ENCODE results near the gene COP1.

Gene COP1

GRCh38 chr1:176216031-176216430 lies 8.9 kb upstream of the COP1 start:
- H2BK12ac ChIP-seq (ENCODE audit: low read length): no peak overlapping the region
- peaks cover 7% of the 10 kb centered on the region for H3K79me1 ChIP-seq (ENCODE audit: low read length)
- H3K9ac ChIP-seq (ENCODE audit: low read length): no peak overlapping the region
- no peaks in the 10 kb centered on the region for H3K79me2 ChIP-seq (ENCODE audit: control insufficient read depth, insufficient read depth, low read length, poor library complexity)
- no peaks in the 10 kb centered on the region for H3K9me3 ChIP-seq (ENCODE audit: insufficient read depth, low read depth, low read length)
- H3K23ac ChIP-seq (ENCODE audit: low read length): no peak overlapping the region
- H2AK5ac ChIP-seq (ENCODE audit: low read length): no peak overlapping the region
- H3K27me3 ChIP-seq (ENCODE audit: insufficient read depth, low read length): no peaks in the 10 kb centered on the region
- peaks cover 4 to 6% of the 10 kb centered on the region in 2 experiments for H3K4me1 ChIP-seq (ENCODE audit: control insufficient read depth in 1 of 2, insufficient read depth in 2 of 2, low read length in 2 of 2)
- no peak overlapping the region for H3K14ac ChIP-seq (ENCODE audit: low read length)
- no peak overlapping the region for H2BK120ac ChIP-seq (ENCODE audit: insufficient read depth, low read length, poor library complexity)
- H3K27ac ChIP-seq (ENCODE audit: low read depth, low read length): no peak overlapping the region
- no peak overlapping the region for H4K91ac ChIP-seq (ENCODE audit: low read depth, low read length)
- no peak for DNase-seq
- H2BK5ac ChIP-seq (ENCODE audit: low read depth, low read length, poor library complexity): no peak overlapping the region
- H3K4ac ChIP-seq (ENCODE audit: low read depth, low read length): no peak overlapping the region
- H2AFZ ChIP-seq (ENCODE audit: insufficient read depth, low read length, poor library complexity): no peak overlapping the region
- H4K12ac ChIP-seq (ENCODE audit: low read depth, low read length): no peak overlapping the region
- H3K4me2 ChIP-seq (ENCODE audit: low read length): no peak overlapping the region
- H3K4me3 ChIP-seq (ENCODE audit: low read depth, low read length): no peak overlapping the region
- H3K36me3 ChIP-seq (ENCODE audit: control insufficient read depth in 1 of 2, insufficient read depth in 2 of 2, low read length in 2 of 2): no peaks in the 10 kb centered on the region
- no peak overlapping the region for H3K18ac ChIP-seq (ENCODE audit: low read length)
- no peak overlapping the region for H4K8ac ChIP-seq (ENCODE audit: low read depth, low read length)
- WGBS (ENCODE audit: extremely low coverage, insufficient coverage, insufficient read length): no CpG with 5 or more reads among the region's 1 CpG

GRCh38 chr1:176211396-176212165 lies 4.5 kb upstream of the COP1 start:
- Histone ChIP-seq H3K18ac (ENCODE audit: low read length) (no peak overlapping the region), H3K27me3 (ENCODE audit: insufficient read depth, low read length) (no peaks in the 10 kb centered on the region), H2AK5ac (ENCODE audit: low read length) (no peak overlapping the region), H3K9ac (ENCODE audit: low read length) (no peak overlapping the region), H2BK5ac (ENCODE audit: low read depth, low read length, poor library complexity) (peak overlapping the region; percentile 82), H3K4me2 (ENCODE audit: low read length) (no peak overlapping the region), H3K36me3 (ENCODE audit: control insufficient read depth in 1 of 2, insufficient read depth in 2 of 2, low read length in 2 of 2) (no peaks in the 10 kb centered on the region), H2BK12ac (ENCODE audit: low read length) (no peak overlapping the region), H4K8ac (ENCODE audit: low read depth, low read length) (no peak overlapping the region), H2BK120ac (ENCODE audit: insufficient read depth, low read length, poor library complexity) (no peak overlapping the region), H3K4me1 (ENCODE audit: control insufficient read depth in 1 of 2, insufficient read depth in 2 of 2, low read length in 2 of 2) (peaks cover 6% of the 10 kb centered on the region in 2 experiments), H4K12ac (ENCODE audit: low read depth, low read length) (no peak overlapping the region), H3K14ac (ENCODE audit: low read length) (no peak overlapping the region), H3K23ac (ENCODE audit: low read length) (no peak overlapping the region), H3K4me3 (ENCODE audit: low read depth, low read length) (no peak overlapping the region), H3K9me3 (ENCODE audit: insufficient read depth, low read depth, low read length) (no peaks in the 10 kb centered on the region), H4K91ac (ENCODE audit: low read depth, low read length) (peak overlapping the region; percentile 66), H3K4ac (ENCODE audit: low read depth, low read length) (no peak overlapping the region), H2AFZ (ENCODE audit: insufficient read depth, low read length, poor library complexity) (no peak overlapping the region), H3K79me1 (ENCODE audit: low read length) (peaks cover 14% of the 10 kb centered on the region), H3K27ac (ENCODE audit: low read depth, low read length) (peak overlapping the region; percentile 71), H3K79me2 (ENCODE audit: control insufficient read depth, insufficient read depth, low read length, poor library complexity) (peaks cover 4% of the 10 kb centered on the region)
- no CpG with 5 or more reads among the region's 1 CpG for WGBS (ENCODE audit: extremely low coverage, insufficient coverage, insufficient read length)
- DNase-seq: peak; percentile 50 to 75

- no peaks in the 10 kb centered on the region for H3K27me3 ChIP-seq (ENCODE audit: insufficient read depth, low read length)
- H3K79me1 ChIP-seq (ENCODE audit: low read length): peaks cover 17% of the 10 kb centered on the region
- H3K9me3 ChIP-seq (ENCODE audit: insufficient read depth, low read depth, low read length): no peaks in the 10 kb centered on the region
- H3K27ac ChIP-seq (ENCODE audit: low read depth, low read length): peak overlapping the region; percentile 29
- H2BK5ac ChIP-seq (ENCODE audit: low read depth, low read length, poor library complexity): no peak overlapping the region
- peak overlapping the region; percentile 12 for H4K12ac ChIP-seq (ENCODE audit: low read depth, low read length)
- H2AFZ ChIP-seq (ENCODE audit: insufficient read depth, low read length, poor library complexity): peak overlapping the region; percentile 59
- H2BK12ac ChIP-seq (ENCODE audit: low read length): peak overlapping the region; percentile 43
- no peak overlapping the region for H3K23ac ChIP-seq (ENCODE audit: low read length)
- peaks cover 6% of the 10 kb centered on the region in 2 experiments for H3K4me1 ChIP-seq (ENCODE audit: control insufficient read depth in 1 of 2, insufficient read depth in 2 of 2, low read length in 2 of 2)
- H3K4me2 ChIP-seq (ENCODE audit: low read length): peak overlapping the region; percentile 64
- no peaks in the 10 kb centered on the region for H3K36me3 ChIP-seq (ENCODE audit: control insufficient read depth in 1 of 2, insufficient read depth in 2 of 2, low read length in 2 of 2)
- DNase-seq: no peak
- H3K18ac ChIP-seq (ENCODE audit: low read length): no peak overlapping the region
- no peak overlapping the region for H4K91ac ChIP-seq (ENCODE audit: low read depth, low read length)
- H3K4me3 ChIP-seq (ENCODE audit: low read depth, low read length): peak overlapping the region; percentile 49
- peak overlapping the region; percentile 40 for H3K14ac ChIP-seq (ENCODE audit: low read length)
- H3K9ac ChIP-seq (ENCODE audit: low read length): peak overlapping the region; percentile 12
- H2BK120ac ChIP-seq (ENCODE audit: insufficient read depth, low read length, poor library complexity): no peak overlapping the region
- H3K4ac ChIP-seq (ENCODE audit: low read depth, low read length): peak overlapping the region; percentile 29
- peaks cover 14% of the 10 kb centered on the region for H3K79me2 ChIP-seq (ENCODE audit: control insufficient read depth, insufficient read depth, low read length, poor library complexity)
- H4K8ac ChIP-seq (ENCODE audit: low read depth, low read length): peak overlapping the region; percentile 83
- no peak overlapping the region for H2AK5ac ChIP-seq (ENCODE audit: low read length)
- WGBS (ENCODE audit: extremely low coverage, insufficient coverage, insufficient read length): no CpG with 5 or more reads among the region's 9 CpGs
Observed at GRCh38 chr1:176208034-176208433, 948 bp upstream of the COP1 start.

- H2AFZ ChIP-seq (ENCODE audit: insufficient read depth, low read length, poor library complexity): peak overlapping the region; percentile 89
- peak overlapping the region; percentile 88 for H4K91ac ChIP-seq (ENCODE audit: low read depth, low read length)
- peak overlapping the region; percentile 85 for H3K9ac ChIP-seq (ENCODE audit: low read length)
- peak overlapping the region; percentile 98 for H3K27ac ChIP-seq (ENCODE audit: low read depth, low read length)
- H3K27me3 ChIP-seq (ENCODE audit: insufficient read depth, low read length): no peaks in the 10 kb centered on the region
- H4K8ac ChIP-seq (ENCODE audit: low read depth, low read length): peak overlapping the region; percentile 91
- H3K4me2 ChIP-seq (ENCODE audit: low read length): peak overlapping the region; percentile 64
- no CpG with 5 or more reads among the region's 58 CpGs for WGBS (ENCODE audit: extremely low coverage, insufficient coverage, insufficient read length)
- DNase-seq: peak; percentile 30 to 46
- H3K18ac ChIP-seq (ENCODE audit: low read length): peak overlapping the region; percentile 24
- peaks cover 4 to 5% of the 10 kb centered on the region in 2 experiments for H3K4me1 ChIP-seq (ENCODE audit: control insufficient read depth in 1 of 2, insufficient read depth in 2 of 2, low read length in 2 of 2)
- peaks cover 18% of the 10 kb centered on the region for H3K79me2 ChIP-seq (ENCODE audit: control insufficient read depth, insufficient read depth, low read length, poor library complexity)
- H4K12ac ChIP-seq (ENCODE audit: low read depth, low read length): peak overlapping the region; percentile 46
- peak overlapping the region; percentile 50 for H3K4ac ChIP-seq (ENCODE audit: low read depth, low read length)
- H2BK5ac ChIP-seq (ENCODE audit: low read depth, low read length, poor library complexity): peak overlapping the region; percentile 21
- H3K79me1 ChIP-seq (ENCODE audit: low read length): peaks cover 14% of the 10 kb centered on the region
- peak overlapping the region; percentile 87 for H2BK120ac ChIP-seq (ENCODE audit: insufficient read depth, low read length, poor library complexity)
- peak overlapping the region; percentile 79 for H3K14ac ChIP-seq (ENCODE audit: low read length)
- no peak overlapping the region for H2BK12ac ChIP-seq (ENCODE audit: low read length)
- peak overlapping the region; percentile 82 for H2AK5ac ChIP-seq (ENCODE audit: low read length)
- no peak overlapping the region for H3K23ac ChIP-seq (ENCODE audit: low read length)
- no peaks in the 10 kb centered on the region for H3K36me3 ChIP-seq (ENCODE audit: control insufficient read depth in 1 of 2, insufficient read depth in 2 of 2, low read length in 2 of 2)
- H3K9me3 ChIP-seq (ENCODE audit: insufficient read depth, low read depth, low read length): no peaks in the 10 kb centered on the region
- peak overlapping the region; percentile 89 for H3K4me3 ChIP-seq (ENCODE audit: low read depth, low read length)
Observed at GRCh38 chr1:176206006-176206960, 803 bp downstream of the COP1 start.

Data from trophoblast cell (in vitro differentiated cells and primary cell).